ENCODE data around the gene KCMF1.

GRCh38 chr2:84999553-84999955, 28.6 kb downstream of the KCMF1 start:
- no peak for TF ChIP-seq CTCF (IDR thresholded peaks at IDR 0.05)
- TF ChIP-seq POLR2A (IDR thresholded peaks at IDR 0.05), result no peak
